ENCODE measurements around the gene COMMD9. TPM values are rescaled to one million over a fixed set of nuclear protein-coding genes. Genes with fewer than 3 reads are reported as not detected.

Gene COMMD9
- total and polyA plus RNA-seq, 10 of the 15 experiments (the other 5 are each of a cell fraction or from before 2014, with no cell fraction given), result 31.4 to 119 (median 56.2) TPM

DNA sequence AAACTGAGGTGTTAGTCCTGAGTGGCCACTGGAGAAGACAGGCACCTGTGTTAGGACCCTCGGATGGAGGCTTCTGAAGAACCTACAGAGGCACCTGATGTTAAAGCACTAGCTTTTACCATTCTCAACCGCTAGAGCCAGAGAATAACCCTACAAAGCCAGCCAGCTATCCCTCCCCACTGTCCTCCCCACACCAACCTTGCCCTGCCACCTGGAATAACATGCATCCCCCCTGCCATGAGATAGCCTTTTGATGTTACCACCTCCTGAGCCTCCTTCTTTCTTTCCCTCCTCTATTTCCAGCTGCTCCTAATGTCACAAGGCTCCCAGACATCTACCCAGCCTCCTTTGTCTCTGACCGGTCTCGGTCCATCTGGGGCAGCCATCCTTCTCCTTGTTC, 28.1 kb downstream of the COMMD9 start:
- in situ Hi-C loops (cut with MboI) (no loop called here), intact Hi-C loops (cut with micrococcal nuclease; ENCODE audit: unreplicated experiment) (no loop called here)
- Histone ChIP-seq H3K9ac (ENCODE audit: control insufficient read depth, insufficient read depth, low read length) (no peak overlapping the region), H3K27me3 (replicated peaks in 1 of 2; ENCODE audit: control insufficient read depth in 2 of 2, insufficient read depth in 2 of 2, low read length in 1 of 2) (no peaks in the 10 kb centered on the region; a peak in 1 of 4 replicates), H3K27ac (ENCODE audit: control insufficient read depth, insufficient read depth) (no peak overlapping the region), H3K4me1 (ENCODE audit: control insufficient read depth, insufficient read depth, low read length) (no peaks in the 10 kb centered on the region), H3K79me2 (ENCODE audit: control insufficient read depth, insufficient read depth, low read length) (no peaks in the 10 kb centered on the region), H3K36me3 (ENCODE audit: control insufficient read depth in 2 of 2, insufficient read depth in 2 of 2, low read length in 1 of 2) (no peaks in the 10 kb centered on the region), H3K9me3 (replicated peaks; ENCODE audit: control insufficient read depth, insufficient read depth, low read length) (no peaks in the 10 kb centered on the region; the same call in 2 of the 3 replicates), H3K4me2 (ENCODE audit: control insufficient read depth, insufficient read depth) (no peak overlapping the region), H4K20me1 (ENCODE audit: control insufficient read depth, insufficient read depth) (no peaks in the 10 kb centered on the region), H2AFZ (ENCODE audit: control insufficient read depth, low read depth, low read length) (no peak overlapping the region), H3K4me3 (no peak overlapping the region)
- ChIA-PET SMC1A (ENCODE audit: uncharacterized antibody, unreplicated experiment) (interaction anchor here (0.8 to 1.8 kb wide), 3 partner anchors 22 to 646 kb away, joined by 3 to 4 read pairs (median 4); no protein-coding TSS in a partner anchor), POLR2A (no interaction called here), CTCF (interaction anchor here (0.6 to 4.1 kb wide), 6 partner anchors 9 to 773 kb away, joined by 3 to 18 read pairs (median 3); no protein-coding TSS in a partner anchor), RAD21 (ENCODE audit: unreplicated experiment) (interaction anchor here (0.9 to 1.5 kb wide), 2 partner anchors 66 to 439 kb away, joined by 3 to 4 read pairs; no protein-coding TSS in a partner anchor)
- no peak for FAIRE-seq
- ATAC-seq, result no peak
- WGBS (ENCODE audit: insufficient coverage, insufficient replicate concordance, low lambda C conversion rate, missing lambda C conversion rate), result 34% methylated on average over 4 of the region's 4 CpGs
- TF ChIP-seq IRF4 (IDR thresholded peaks at IDR 0.05; ENCODE audit: low read depth, low read length) (no peak), EED (IDR thresholded peaks at IDR 0.05; ENCODE audit: low read depth) (no peak), NFYA (IDR thresholded peaks at IDR 0.05; ENCODE audit: borderline replicate concordance, low read depth, low read length) (no peak)
- BruUV-seq (replicated peaks), result no TSS peak
- no peak for DNase-seq (ENCODE audit: low read depth, low spot score)

DNA sequence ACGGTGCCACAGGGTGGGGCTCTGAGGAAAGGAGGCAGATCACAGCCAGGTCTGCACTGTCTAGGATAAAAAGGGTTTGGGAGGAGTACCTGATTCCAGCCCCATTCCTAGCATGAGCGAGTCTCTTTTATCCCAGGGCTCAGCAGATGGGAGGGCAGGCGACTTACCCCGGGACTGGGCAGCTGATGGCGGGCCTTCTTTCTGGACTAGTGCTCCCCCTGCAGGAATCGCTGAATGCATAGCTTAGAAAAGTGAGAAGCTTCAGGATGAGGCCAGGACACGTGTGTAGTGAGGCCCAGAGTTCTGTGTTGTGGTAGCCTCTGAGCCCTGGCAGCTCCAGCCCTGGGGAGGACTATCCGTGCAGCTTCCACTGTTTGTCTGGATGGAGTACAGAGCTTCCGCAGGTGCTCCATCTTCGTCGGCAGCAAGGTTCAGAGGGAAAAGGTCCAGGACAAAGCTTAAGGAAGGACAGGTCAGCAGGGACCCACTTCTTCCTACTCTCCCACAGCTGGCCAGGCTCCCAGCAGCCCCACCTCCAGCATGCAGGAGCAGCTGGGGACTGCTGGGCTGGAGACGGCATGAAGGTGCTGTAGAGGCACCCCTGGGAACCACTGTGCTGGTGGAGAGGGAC, 30.4 kb downstream of the COMMD9 start:
- H3K9ac ChIP-seq (ENCODE audit: control insufficient read depth, insufficient read depth, low read length), result no peak overlapping the region
- no peaks in the 10 kb centered on the region; a peak in 1 of 4 replicates for H3K27me3 ChIP-seq (replicated peaks in 1 of 2; ENCODE audit: control insufficient read depth in 2 of 2, insufficient read depth in 2 of 2, low read length in 1 of 2)
- H4K20me1 ChIP-seq (ENCODE audit: control insufficient read depth, insufficient read depth), result no peaks in the 10 kb centered on the region
- CTCF ChIA-PET, result interaction anchor here (0.6 to 4.1 kb wide), 24 partner anchors 9 to 753 kb away, joined by 3 to 25 read pairs (median 3); partner anchors contain the start of gene PAMR1
- no peaks in the 10 kb centered on the region for H3K79me2 ChIP-seq (ENCODE audit: control insufficient read depth, insufficient read depth, low read length)
- H3K27ac ChIP-seq (ENCODE audit: control insufficient read depth, insufficient read depth), result no peak overlapping the region
- no peaks in the 10 kb centered on the region; the same call in 2 of the 3 replicates for H3K9me3 ChIP-seq (replicated peaks; ENCODE audit: control insufficient read depth, insufficient read depth, low read length)
- H3K4me2 ChIP-seq (ENCODE audit: control insufficient read depth, insufficient read depth), result no peak overlapping the region
- FAIRE-seq (no peak), ATAC-seq (peak; percentile 87), DNase-seq (ENCODE audit: low read depth, low spot score) (no peak)
- SMC1A ChIA-PET (ENCODE audit: uncharacterized antibody, unreplicated experiment), result interaction anchor here (0.6 to 1.8 kb wide), 7 partner anchors 97 to 660 kb away, joined by 3 to 6 read pairs (median 3); no protein-coding TSS in a partner anchor
- H2AFZ ChIP-seq (ENCODE audit: control insufficient read depth, low read depth, low read length), result no peak overlapping the region
- 38% methylated on average over 12 of the region's 12 CpGs for WGBS (ENCODE audit: insufficient coverage, insufficient replicate concordance, low lambda C conversion rate, missing lambda C conversion rate)
- H3K4me3 ChIP-seq, result no peak overlapping the region
- H3K36me3 ChIP-seq (ENCODE audit: control insufficient read depth in 2 of 2, insufficient read depth in 2 of 2, low read length in 1 of 2), result no peaks in the 10 kb centered on the region
- POLR2A ChIA-PET, result interaction anchor here (0.8 kb wide), 1 partner anchor 19 kb away, joined by 3 read pairs; no protein-coding TSS in a partner anchor
- intact Hi-C loops (cut with micrococcal nuclease; ENCODE audit: unreplicated experiment) (loop anchor here (2.0 to 5.0 kb wide), 3 partner anchors 107 to 642 kb away; no protein-coding TSS in a partner anchor), in situ Hi-C loops (cut with MboI) (no loop called here)
- H3K4me1 ChIP-seq (ENCODE audit: control insufficient read depth, insufficient read depth, low read length), result no peaks in the 10 kb centered on the region
- RAD21 ChIA-PET (ENCODE audit: unreplicated experiment), result interaction anchor here (0.6 to 1.7 kb wide), 9 partner anchors 9 to 643 kb away, joined by 3 to 26 read pairs (median 6); no protein-coding TSS in a partner anchor
- BruUV-seq (replicated peaks), result no TSS peak
- TF ChIP-seq IKZF1 (conservative IDR thresholded peaks at IDR 0.05), result no peak
- TF ChIP-seq SMC3 (IDR thresholded peaks at IDR 0.05; ENCODE audit: borderline replicate concordance, low read length), result no peak
- TF ChIP-seq RBBP5 (conservative IDR thresholded peaks at IDR 0.05), result no peak
- TF ChIP-seq RAD21 (IDR thresholded peaks at IDR 0.05; ENCODE audit: insufficient read depth, low read depth, low read length), result peak; percentile 62
- no peak for TF ChIP-seq EED (IDR thresholded peaks at IDR 0.05; ENCODE audit: low read depth)
- TF ChIP-seq, protein P1, sequence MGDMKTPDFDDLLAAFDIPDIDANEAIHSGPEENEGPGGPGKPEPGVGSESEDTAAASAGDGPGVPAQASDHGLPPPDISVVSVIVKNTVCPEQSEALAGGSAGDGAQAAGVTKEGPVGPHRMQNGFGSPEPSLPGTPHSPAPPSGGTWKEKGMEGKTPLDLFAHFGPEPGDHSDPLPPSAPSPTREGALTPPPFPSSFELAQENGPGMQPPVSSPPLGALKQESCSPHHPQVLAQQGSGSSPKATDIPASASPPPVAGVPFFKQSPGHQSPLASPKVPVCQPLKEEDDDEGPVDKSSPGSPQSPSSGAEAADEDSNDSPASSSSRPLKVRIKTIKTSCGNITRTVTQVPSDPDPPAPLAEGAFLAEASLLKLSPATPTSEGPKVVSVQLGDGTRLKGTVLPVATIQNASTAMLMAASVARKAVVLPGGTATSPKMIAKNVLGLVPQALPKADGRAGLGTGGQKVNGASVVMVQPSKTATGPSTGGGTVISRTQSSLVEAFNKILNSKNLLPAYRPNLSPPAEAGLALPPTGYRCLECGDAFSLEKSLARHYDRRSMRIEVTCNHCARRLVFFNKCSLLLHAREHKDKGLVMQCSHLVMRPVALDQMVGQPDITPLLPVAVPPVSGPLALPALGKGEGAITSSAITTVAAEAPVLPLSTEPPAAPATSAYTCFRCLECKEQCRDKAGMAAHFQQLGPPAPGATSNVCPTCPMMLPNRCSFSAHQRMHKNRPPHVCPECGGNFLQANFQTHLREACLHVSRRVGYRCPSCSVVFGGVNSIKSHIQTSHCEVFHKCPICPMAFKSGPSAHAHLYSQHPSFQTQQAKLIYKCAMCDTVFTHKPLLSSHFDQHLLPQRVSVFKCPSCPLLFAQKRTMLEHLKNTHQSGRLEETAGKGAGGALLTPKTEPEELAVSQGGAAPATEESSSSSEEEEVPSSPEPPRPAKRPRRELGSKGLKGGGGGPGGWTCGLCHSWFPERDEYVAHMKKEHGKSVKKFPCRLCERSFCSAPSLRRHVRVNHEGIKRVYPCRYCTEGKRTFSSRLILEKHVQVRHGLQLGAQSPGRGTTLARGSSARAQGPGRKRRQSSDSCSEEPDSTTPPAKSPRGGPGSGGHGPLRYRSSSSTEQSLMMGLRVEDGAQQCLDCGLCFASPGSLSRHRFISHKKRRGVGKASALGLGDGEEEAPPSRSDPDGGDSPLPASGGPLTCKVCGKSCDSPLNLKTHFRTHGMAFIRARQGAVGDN (IDR thresholded peaks at IDR 0.05), result no peak
- no peak for TF ChIP-seq BRCA1 (IDR thresholded peaks at IDR 0.05; ENCODE audit: low read depth, low read length)
- TF ChIP-seq POLR2AphosphoS5 (IDR thresholded peaks at IDR 0.05; ENCODE audit: low read length), result no peak
- TF ChIP-seq NFXL1 (IDR thresholded peaks at IDR 0.05; ENCODE audit: borderline replicate concordance), result no peak
- TF ChIP-seq RELA (IDR thresholded peaks at IDR 0.05; ENCODE audit: borderline replicate concordance, partially characterized antibody), result no peak
- TF ChIP-seq CHD2 (IDR thresholded peaks at IDR 0.05; ENCODE audit: borderline replicate concordance, low read depth, low read length), result no peak
